HepG2 (cell line): ENCODE results near the gene CCL24.
"Not testable (repeated sequence)": the region's sequence is repeated elsewhere in the genome, so short reads cannot be mapped to it uniquely, and the experiment has no call there.

Experiments
- CTCF ChIP-seq: sonication (generic); formaldehyde crosslinking; IDR thresholded peaks from 2 replicates; pipeline ENCODE4 v1.5.0; 2020; ENCODE audit warnings: mild to moderate bottlenecking, missing genetic modification reagents, moderate library complexity
- EZH2 ChIP-seq: conservative IDR thresholded peaks from 2 replicates; pipeline ENCODE4 v1.6.1; 2012; ENCODE audit warnings: mild to moderate bottlenecking, low read depth, low read length, moderate library complexity
- JUN ChIP-seq: sonication (generic); formaldehyde crosslinking; IDR thresholded peaks from 2 replicates; pipeline ENCODE4 v1.4.0; 2020; ENCODE audit warnings: mild to moderate bottlenecking, missing genetic modification reagents
- PCBP1 ChIP-seq: fragments of 200-400 bp; formaldehyde crosslinking; IDR thresholded peaks from 2 replicates; pipeline ENCODE4 v1.6.1; 2017; ENCODE audit warnings: mild to moderate bottlenecking, low read depth, low read length, borderline replicate concordance
- PHF20 ChIP-seq: sonication (generic); formaldehyde crosslinking; IDR thresholded peaks from 2 replicates; pipeline ENCODE4 v1.5.0; 2020; ENCODE audit warnings: mild to moderate bottlenecking, missing genetic modification reagents
- YEATS4 ChIP-seq: sonication (generic); formaldehyde crosslinking; IDR thresholded peaks from 2 replicates; pipeline ENCODE4 v1.4.0; 2020; ENCODE audit warnings: missing genetic modification reagents, borderline replicate concordance
- ZBTB1 ChIP-seq: sonication (generic); formaldehyde crosslinking; IDR thresholded peaks from 2 replicates; pipeline ENCODE4 v1.4.0; 2020; ENCODE audit warnings: missing genetic modification reagents, borderline replicate concordance
- ZNF274 ChIP-seq: sonication (generic); formaldehyde crosslinking; IDR thresholded peaks from 2 replicates; pipeline ENCODE4 v1.5.1; 2020; ENCODE audit warnings: mild to moderate bottlenecking, missing genetic modification reagents
- ZNF589 ChIP-seq: sonication (generic); formaldehyde crosslinking; conservative IDR thresholded peaks from 2 replicates; pipeline ENCODE4 v1.8.0; 2022; ENCODE audit warnings: mild to moderate bottlenecking, moderate library complexity, missing genetic modification reagents
- TF ChIP-seq, protein P1 (sequence below): sonication (generic); formaldehyde crosslinking; IDR thresholded peaks from 2 replicates; pipeline ENCODE4 v1.4.0; 2020; ENCODE audit warnings: missing genetic modification reagents
- TF ChIP-seq, protein P2 (sequence below): sonication (generic); formaldehyde crosslinking; IDR thresholded peaks from 2 replicates; pipeline ENCODE4 v1.4.0; 2020; ENCODE audit warnings: missing genetic modification reagents

DNA sequence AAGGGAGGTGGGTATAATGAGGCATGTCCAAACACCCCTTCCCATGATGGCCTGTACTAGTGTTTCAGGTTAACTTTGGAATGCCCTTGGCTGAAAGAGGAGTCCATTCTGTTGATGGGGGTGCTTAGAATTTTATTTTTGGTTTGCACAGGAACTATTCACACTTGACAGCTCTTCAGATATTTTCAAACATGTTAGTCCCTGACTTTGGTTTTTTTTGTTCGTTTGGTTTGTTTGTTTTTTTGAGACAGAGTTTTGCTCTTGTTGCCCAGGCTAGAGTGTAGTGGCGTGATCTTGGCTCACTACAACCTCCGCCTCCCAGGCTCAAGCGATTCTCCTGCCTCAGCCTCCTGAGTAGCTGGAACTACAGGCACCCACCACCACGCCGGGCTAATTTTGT is 31.5 kb upstream of the CCL24 start:
- not testable (repeated sequence) for TF ChIP-seq ZNF274; EZH2; PCBP1; CTCF (CRISPR knock-in tag); PHF20 (CRISPR knock-in tag); ZNF589 (CRISPR knock-in tag); JUN (CRISPR knock-in tag); ZBTB1 (CRISPR knock-in tag); YEATS4
- TF ChIP-seq, protein P1, sequence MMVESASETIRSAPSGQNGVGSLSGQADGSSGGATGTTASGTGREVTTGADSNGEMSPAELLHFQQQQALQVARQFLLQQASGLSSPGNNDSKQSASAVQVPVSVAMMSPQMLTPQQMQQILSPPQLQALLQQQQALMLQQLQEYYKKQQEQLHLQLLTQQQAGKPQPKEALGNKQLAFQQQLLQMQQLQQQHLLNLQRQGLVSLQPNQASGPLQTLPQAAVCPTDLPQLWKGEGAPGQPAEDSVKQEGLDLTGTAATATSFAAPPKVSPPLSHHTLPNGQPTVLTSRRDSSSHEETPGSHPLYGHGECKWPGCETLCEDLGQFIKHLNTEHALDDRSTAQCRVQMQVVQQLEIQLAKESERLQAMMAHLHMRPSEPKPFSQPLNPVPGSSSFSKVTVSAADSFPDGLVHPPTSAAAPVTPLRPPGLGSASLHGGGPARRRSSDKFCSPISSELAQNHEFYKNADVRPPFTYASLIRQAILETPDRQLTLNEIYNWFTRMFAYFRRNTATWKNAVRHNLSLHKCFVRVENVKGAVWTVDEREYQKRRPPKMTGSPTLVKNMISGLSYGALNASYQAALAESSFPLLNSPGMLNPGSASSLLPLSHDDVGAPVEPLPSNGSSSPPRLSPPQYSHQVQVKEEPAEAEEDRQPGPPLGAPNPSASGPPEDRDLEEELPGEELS (CRISPR knock-in tag), result not testable (repeated sequence)
- TF ChIP-seq, protein P2, sequence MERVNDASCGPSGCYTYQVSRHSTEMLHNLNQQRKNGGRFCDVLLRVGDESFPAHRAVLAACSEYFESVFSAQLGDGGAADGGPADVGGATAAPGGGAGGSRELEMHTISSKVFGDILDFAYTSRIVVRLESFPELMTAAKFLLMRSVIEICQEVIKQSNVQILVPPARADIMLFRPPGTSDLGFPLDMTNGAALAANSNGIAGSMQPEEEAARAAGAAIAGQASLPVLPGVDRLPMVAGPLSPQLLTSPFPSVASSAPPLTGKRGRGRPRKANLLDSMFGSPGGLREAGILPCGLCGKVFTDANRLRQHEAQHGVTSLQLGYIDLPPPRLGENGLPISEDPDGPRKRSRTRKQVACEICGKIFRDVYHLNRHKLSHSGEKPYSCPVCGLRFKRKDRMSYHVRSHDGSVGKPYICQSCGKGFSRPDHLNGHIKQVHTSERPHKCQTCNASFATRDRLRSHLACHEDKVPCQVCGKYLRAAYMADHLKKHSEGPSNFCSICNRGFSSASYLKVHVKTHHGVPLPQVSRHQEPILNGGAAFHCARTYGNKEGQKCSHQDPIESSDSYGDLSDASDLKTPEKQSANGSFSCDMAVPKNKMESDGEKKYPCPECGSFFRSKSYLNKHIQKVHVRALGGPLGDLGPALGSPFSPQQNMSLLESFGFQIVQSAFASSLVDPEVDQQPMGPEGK, result not testable (repeated sequence)
